WTC11 (cell line): ENCODE results near the gene TSPAN9.

ENCODE experiments used
- FOXJ3 ChIP-seq: sonication (generic); formaldehyde crosslinking; IDR thresholded peaks from 2 replicates; pipeline ENCODE4 v1.9.0; 2021; ENCODE audit warnings: missing genetic modification reagents, mild to moderate bottlenecking, borderline replicate concordance
- MAX ChIP-seq: sonication (generic); formaldehyde crosslinking; IDR thresholded peaks from 2 replicates; pipeline ENCODE4 v1.8.0; 2022; ENCODE audit warnings: mild to moderate bottlenecking, missing genetic modification reagents
- TEAD4 ChIP-seq: sonication (generic); formaldehyde crosslinking; IDR thresholded peaks from 2 replicates; pipeline ENCODE4 v1.8.0; 2022; ENCODE audit warnings: mild to moderate bottlenecking, missing genetic modification reagents
- USF1 ChIP-seq: sonication (generic); formaldehyde crosslinking; IDR thresholded peaks from 2 replicates; pipeline ENCODE4 v1.8.0; 2022; ENCODE audit warnings: mild to moderate bottlenecking, missing genetic modification reagents

- TF ChIP-seq USF1 (CRISPR knock-in tag): no peak
- TF ChIP-seq FOXJ3 (CRISPR knock-in tag): no peak
- no peak for TF ChIP-seq MAX
- no peak for TF ChIP-seq TEAD4
Measured at GRCh38 chr12:3030821-3031429, 46.3 kb upstream of the TSPAN9 start.
